H1 (cell line): ENCODE data around the gene ERVW-1. TPM values are rescaled to one million over a fixed set of nuclear protein-coding genes. Genes with fewer than 3 reads are reported as not detected.
"Not testable (repeated sequence)": the region's sequence is repeated elsewhere in the genome, so short reads cannot be mapped to it uniquely, and the experiment has no call there.

ENCODE experiments used
- CTCF ChIA-PET: fragments of 300-600 bp; sonication (Branson Sonifier 250); formaldehyde crosslinking; loops from one replicate; lab custom pipeline; 2021; ENCODE audit not compliant: partially characterized antibody; lab: Charles Lee
- POLR2A ChIA-PET: fragments of 300-600 bp; sonication (Branson Sonifier 250); formaldehyde crosslinking; loops from one replicate; lab custom pipeline; 2021; ENCODE audit warnings: inconsistent platforms; ENCODE audit not compliant: partially characterized antibody; lab: Charles Lee
- DNase-seq, 2 experiments: peaks; one replicate each; pipeline versions ENCODE4 v3.0.0 to v3.0.0-alpha.2; 2010 to 2022; ENCODE audit warnings: low spot score in 2 of 2, low read depth in 1 of 2, mixed read lengths in 1 of 2
- FAIRE-seq: peaks from 2 replicates; lab custom pipeline; 2011; peaks lifted over from hg19 to GRCh38; lab: Jason Lieb, UNC
- H2AFZ ChIP-seq: 2 replicates; pipeline ENCODE4 v1.8.1; 2012; ENCODE audit warnings: low read length, inconsistent platforms
- H2AK5ac ChIP-seq: 2 replicates; pipeline ENCODE4 v1.6.1; 2013; ENCODE audit warnings: low read depth, low read length
- H2BK120ac ChIP-seq: replicated peaks from 2 replicates; pipeline ENCODE3; 2013; ENCODE audit warnings: low read depth, low read length, inconsistent platforms
- H2BK12ac ChIP-seq: 2 replicates; pipeline ENCODE4 v1.6.1; 2013; ENCODE audit warnings: low read depth, low read length
- H2BK15ac ChIP-seq: 2 replicates; pipeline ENCODE4 v1.6.1; 2013; ENCODE audit warnings: low read length
- H2BK20ac ChIP-seq: 2 replicates; pipeline ENCODE4 v1.6.1; 2013; ENCODE audit warnings: low read length
- H2BK5ac ChIP-seq: 2 replicates; pipeline ENCODE4 v1.6.1; 2013; ENCODE audit warnings: low read depth, low read length
- H3K14ac ChIP-seq: 2 replicates; pipeline ENCODE4 v1.6.1; 2013; ENCODE audit warnings: inconsistent platforms; ENCODE audit not compliant: insufficient read length
- H3K18ac ChIP-seq: 2 replicates; pipeline ENCODE4 v1.6.1; 2013; ENCODE audit warnings: low read length; ENCODE audit errors: extremely low read depth
- H3K23ac ChIP-seq: 2 replicates; pipeline ENCODE4 v1.6.1; 2013; ENCODE audit warnings: inconsistent platforms; ENCODE audit not compliant: insufficient read length
- H3K23me2 ChIP-seq: 2 replicates; pipeline ENCODE4 v1.6.1; 2013; ENCODE audit warnings: low read depth, low read length
- H3K27ac ChIP-seq: 2 replicates; pipeline ENCODE4 v1.6.1; 2011; ENCODE audit warnings: low read depth, low read length, inconsistent platforms
- H3K27me3 ChIP-seq, 4 experiments: replicated peaks in 1 of 4; 1 replicate in 1 of 4; 2 replicates in 3 of 4; pipeline versions ENCODE4 v1.6.1 to v1.8.1; 2011 to 2013; ENCODE audit warnings: low read length in 3 of 4, mild to moderate bottlenecking in 3 of 4, inconsistent platforms in 2 of 4, mixed read lengths in 2 of 4, moderate library complexity in 1 of 4; ENCODE audit not compliant: control insufficient read depth in 3 of 4, insufficient read depth in 3 of 4; ENCODE audit errors: extremely low read depth in 1 of 4
- H3K36me3 ChIP-seq, 4 experiments: 2 replicates each; pipeline versions ENCODE4 v1.6.1 to v1.8.1; 2011 to 2013; ENCODE audit warnings: mild to moderate bottlenecking in 4 of 4, low read length in 3 of 4, moderate library complexity in 2 of 4, control low read depth in 1 of 4, inconsistent platforms in 1 of 4; ENCODE audit not compliant: insufficient read depth in 4 of 4, control insufficient read depth in 2 of 4
- H3K4ac ChIP-seq: replicated peaks from 2 replicates; pipeline ENCODE3; 2013; ENCODE audit warnings: low read length, low read depth, mixed read lengths, inconsistent platforms; ENCODE audit not compliant: insufficient read length
- H3K4me1 ChIP-seq, 4 experiments: replicated peaks in 1 of 4; 1 replicate in 1 of 4; 2 replicates in 3 of 4; pipeline versions ENCODE4 v1.6.1 to v1.8.1; 2011 to 2013; ENCODE audit warnings: low read length in 3 of 4, inconsistent platforms in 2 of 4, mixed read lengths in 1 of 4; ENCODE audit not compliant: insufficient read depth in 4 of 4, control insufficient read depth in 3 of 4
- H3K4me2 ChIP-seq, 2 experiments: 2 replicates each; pipeline versions ENCODE4 v1.6.1 to v1.8.1; 2011 to 2013; ENCODE audit warnings: low read depth in 2 of 2, low read length in 2 of 2, control low read depth in 1 of 2, inconsistent platforms in 1 of 2, mild to moderate bottlenecking in 1 of 2; ENCODE audit not compliant: insufficient read depth in 1 of 2
- H3K4me3 ChIP-seq, 4 experiments: fragments of 200-600, 300-600 bp in 1 of 4; sonication (generic), shearing (Covaris generic), sonication (Bioruptor Twin) in 1 of 4; 2 replicates each; pipeline versions ENCODE4 v1.5.1 to v1.8.1; 2011 to 2016; ENCODE audit warnings: low read length in 4 of 4, low read depth in 3 of 4, control low read depth in 2 of 4, inconsistent platforms in 2 of 4, mild to moderate bottlenecking in 2 of 4, mixed read lengths in 1 of 4, moderate library complexity in 1 of 4; ENCODE audit not compliant: insufficient read depth in 2 of 4; ENCODE audit errors: extremely low read depth in 1 of 4
- H3K56ac ChIP-seq: replicated peaks from 2 replicates; pipeline ENCODE3; 2013; ENCODE audit warnings: low read depth, mild to moderate bottlenecking, mixed read lengths, low read length, inconsistent platforms; ENCODE audit not compliant: insufficient read length
- H3K79me1 ChIP-seq: 2 replicates; pipeline ENCODE4 v1.6.1; 2013; ENCODE audit warnings: low read depth, low read length, control low read depth
- H3K79me2 ChIP-seq, 2 experiments: 2 replicates each; pipeline versions ENCODE4 v1.6.1 to v1.8.1; 2012 to 2013; ENCODE audit warnings: low read length in 2 of 2, mild to moderate bottlenecking in 2 of 2, inconsistent platforms in 1 of 2; ENCODE audit not compliant: insufficient read depth in 2 of 2, control insufficient read depth in 1 of 2
- H3K9ac ChIP-seq, 4 experiments: replicated peaks in 1 of 4; 1 replicate in 1 of 4; 2 replicates in 3 of 4; pipeline versions ENCODE4 v1.6.1 to v1.8.1; 2011 to 2013; ENCODE audit warnings: low read depth in 3 of 4, low read length in 3 of 4, control low read depth in 2 of 4, mild to moderate bottlenecking in 2 of 4, moderate library complexity in 2 of 4, inconsistent platforms in 1 of 4; ENCODE audit errors: extremely low read depth in 1 of 4
- H3K9me3 ChIP-seq, 2 experiments: 2 replicates each; pipeline versions ENCODE4 v1.6.1 to v1.8.1; 2012 to 2013; ENCODE audit warnings: mild to moderate bottlenecking in 2 of 2, moderate library complexity in 2 of 2, control low read depth in 1 of 2, inconsistent platforms in 1 of 2, low read depth in 1 of 2, low read length in 1 of 2, mixed read lengths in 1 of 2; ENCODE audit not compliant: insufficient read depth in 2 of 2
- H4K20me1 ChIP-seq, 2 experiments: replicated peaks in 1 of 2; 2 replicates each; pipeline versions ENCODE3 to v1.8.1; 2011 to 2013; ENCODE audit warnings: inconsistent platforms in 2 of 2, low read length in 2 of 2, mild to moderate bottlenecking in 1 of 2; ENCODE audit not compliant: insufficient read depth in 2 of 2, control insufficient read depth in 1 of 2
- H4K5ac ChIP-seq: 2 replicates; pipeline ENCODE4 v1.6.1; 2013; ENCODE audit warnings: low read length, low read depth, mixed read lengths, inconsistent platforms; ENCODE audit not compliant: insufficient read length
- H4K8ac ChIP-seq: 2 replicates; pipeline ENCODE4 v1.8.0; 2013; ENCODE audit warnings: mild to moderate bottlenecking, moderate library complexity, low read length, inconsistent platforms; ENCODE audit not compliant: insufficient read depth; ENCODE audit errors: extremely low read depth
- H4K91ac ChIP-seq: replicated peaks from 2 replicates; pipeline ENCODE3; 2013; ENCODE audit warnings: low read length, mixed read lengths, inconsistent platforms; ENCODE audit not compliant: insufficient read length
- whole genome bisulfite sequencing, 2 experiments: shearing (Covaris generic) in 1 of 2; methylation state at CpG; one replicate each; pipeline versions ENCODE4 v1.1.6 to v1.1.7; 2013 to 2015; ENCODE audit warnings: low lambda C conversion rate in 2 of 2, mixed read lengths in 2 of 2, inconsistent platforms in 1 of 2, low coverage in 1 of 2, missing lambda C conversion rate in 1 of 2; ENCODE audit not compliant: insufficient replicate concordance in 2 of 2, insufficient coverage in 1 of 2, insufficient read length in 1 of 2; ENCODE audit errors: extremely low coverage in 1 of 2, missing lambda C conversion rate in 1 of 2; 5-methylcytosine and 5-hydroxymethylcytosine counted together
- polyA plus RNA-seq, 7 experiments: library from polyadenylated mRNA; depleted of rRNA in 3 of 7; stranded (reverse) in 5 of 7; unstranded in 2 of 7; fragments of >200 nt in 5 of 7; fragments of 200-250 nt in 2 of 7; gene quantifications; 1 replicate in 5 of 7; 2 replicates in 1 of 7; 4 replicates in 1 of 7; pipeline versions ENCODE4 v1.2.1 to v1.2.3, GENCODE V29; 2011 to 2013; ENCODE audit warnings: missing spikeins in 2 of 7, mixed read lengths in 2 of 7
- total RNA-seq: library from RNA; stranded (reverse); fragmentation: NEBNext Ultra II Directional; extraction: Animal tissue kit (Norgen Biotek cat#: 25700); gene quantifications from 2 replicates; pipeline ENCODE4 v1.2.1, GENCODE V29; 2021

The ERVW-1 gene
- total and polyA plus RNA-seq, 2 of the 8 experiments (the other 6 are each of a cell fraction or from before 2014, with no cell fraction given) = 0.08 TPM; not detected in 1

DNA sequence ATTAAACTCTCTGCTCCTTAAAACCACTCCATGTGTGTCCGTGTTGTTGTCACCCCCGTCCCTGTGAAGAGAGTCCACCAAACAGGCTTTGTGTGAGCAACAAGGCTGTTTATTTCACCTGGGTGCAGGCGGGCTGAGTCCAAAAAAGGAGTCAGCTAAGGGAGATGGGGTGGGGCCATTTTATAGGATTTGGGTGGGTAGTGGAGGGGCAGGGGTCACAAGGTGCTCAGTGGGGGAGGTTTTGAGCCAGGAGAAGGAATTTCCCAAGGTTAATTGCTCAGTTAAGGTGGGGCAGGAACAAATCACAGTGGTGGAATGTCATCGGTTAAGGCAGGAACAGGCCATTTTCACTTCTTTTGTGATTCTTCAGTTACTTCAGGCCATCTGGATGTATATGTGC is 1.4 kb upstream of the ERVW-1 start:
- not testable (repeated sequence) for H3K27me3 ChIP-seq, H4K20me1 ChIP-seq, H2AFZ ChIP-seq, H3K4me1 ChIP-seq, H3K4me3 ChIP-seq, H3K27ac ChIP-seq, H3K14ac ChIP-seq, H3K36me3 ChIP-seq, DNase-seq, H3K79me1 ChIP-seq, H4K91ac ChIP-seq, H3K9me3 ChIP-seq, H2BK15ac ChIP-seq, FAIRE-seq, H2BK20ac ChIP-seq, H2BK5ac ChIP-seq, H4K8ac ChIP-seq, H4K5ac ChIP-seq, H2BK12ac ChIP-seq, H3K9ac ChIP-seq, H2AK5ac ChIP-seq, H3K23ac ChIP-seq, H3K56ac ChIP-seq, H3K23me2 ChIP-seq, H2BK120ac ChIP-seq, H3K4me2 ChIP-seq, H3K4ac ChIP-seq, H3K79me2 ChIP-seq, H3K18ac ChIP-seq
- CTCF ChIA-PET = interaction anchor here (1.1 kb wide), 1 partner anchor 45 kb away, joined by 3 read pairs; no protein-coding TSS in a partner anchor
- POLR2A ChIA-PET = interaction anchor here (0.6 to 1.4 kb wide), 3 partner anchors 11 to 29 kb away, joined by 3 to 4 read pairs (median 3); no protein-coding TSS in a partner anchor
- WGBS, 2 experiments = 100% methylated on average over 4 of the region's 4 CpGs; no CpG with 5 or more reads in 1 of the 2 experiments
